Activated CD4-positive, alpha-beta T cell treated with anti-CD3 and anti-CD28 coated beads, Interleukin-10, Interleukin-2, amounts not matched to agents 100 ng/mL and 50 ng/mL, durations not matched to agents 16 hours and 8 hours (primary cell): ENCODE results near the gene APOBEC3B.
"Not testable (repeated sequence)": the region's sequence is repeated elsewhere in the genome, so short reads cannot be mapped to it uniquely, and the experiment has no call there.

Experiments used
- DNase-seq: peaks from one replicate; pipeline ENCODE4 v3.0.0-alpha.2; 2020

APOBEC3B gene

DNA sequence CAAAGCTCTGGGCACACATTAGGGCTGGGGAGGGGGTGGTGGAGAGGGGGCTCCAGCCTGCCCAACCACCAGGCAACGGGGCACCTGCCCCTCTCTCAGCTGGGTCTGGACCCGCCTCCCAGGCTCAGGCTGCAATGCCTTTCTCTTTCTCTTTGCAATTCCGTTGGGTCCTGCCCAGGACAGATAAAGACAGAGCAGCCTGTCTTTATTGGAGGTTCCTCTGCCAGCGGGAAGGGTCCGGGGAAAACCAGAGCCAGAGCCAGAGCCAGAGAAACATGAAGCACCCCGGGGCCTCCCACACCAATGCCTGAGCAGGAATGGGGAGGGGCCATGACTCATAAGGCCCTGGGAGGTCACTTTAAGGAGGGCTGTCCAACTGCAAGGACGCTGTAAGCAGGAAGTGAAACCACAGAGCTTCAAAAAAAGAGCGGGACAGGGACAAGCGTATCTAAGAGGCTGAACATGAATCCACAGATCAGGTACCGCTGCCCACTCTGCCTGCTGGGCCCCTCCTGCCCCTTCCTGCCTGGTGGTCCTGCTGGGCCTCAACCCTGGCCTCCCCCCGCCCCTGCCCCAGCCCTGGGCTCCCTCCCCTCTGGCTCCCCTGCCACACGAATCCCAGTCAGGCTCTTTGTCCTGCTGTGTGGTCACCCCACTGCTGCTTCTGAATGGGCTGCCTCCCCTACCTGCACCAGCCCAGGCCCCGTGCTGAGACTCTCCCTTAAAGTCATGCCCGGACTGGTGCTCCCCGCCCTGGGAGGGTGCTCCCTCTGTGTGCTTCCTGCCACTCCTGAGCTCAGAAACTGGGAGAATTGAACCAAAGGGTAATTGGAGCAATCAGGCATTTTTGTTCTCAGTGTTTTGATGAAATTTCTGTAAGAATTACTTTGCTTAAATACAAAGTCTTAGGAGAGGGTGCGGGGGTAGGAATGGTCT lies at the start of gene APOBEC3B:
Gene APOBEC3B, plus strand, starts transcription at position 356 of the 936 bp plus-strand sequence. Its CDS starts 107 bp downstream, at position 463.
- peak; percentile 76 for DNase-seq

- DNase-seq = no peak
Observed at GRCh38 chr22:38935023-38935422, 47.1 kb upstream of the APOBEC3B start.

DNA sequence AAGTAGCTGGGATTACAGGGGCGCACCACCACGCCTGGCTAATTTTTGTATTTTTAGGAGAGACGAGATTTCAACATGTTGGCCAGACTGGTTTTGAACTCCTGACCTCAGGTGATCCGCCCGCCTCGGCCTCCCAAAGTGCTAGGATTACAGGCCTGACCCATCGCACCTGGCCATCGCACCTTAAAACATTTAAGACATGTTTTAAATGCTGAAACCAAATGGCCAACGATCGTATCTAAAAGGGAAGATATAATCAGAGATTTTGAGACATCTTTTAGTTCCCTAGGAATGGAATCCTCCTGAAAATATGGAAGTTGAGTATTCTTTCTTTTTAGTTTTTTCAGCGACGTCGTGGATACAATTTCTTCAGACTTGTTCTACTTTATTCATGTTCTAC lies 46.5 kb upstream of the APOBEC3B start:
- DNase-seq = no peak

DNA sequence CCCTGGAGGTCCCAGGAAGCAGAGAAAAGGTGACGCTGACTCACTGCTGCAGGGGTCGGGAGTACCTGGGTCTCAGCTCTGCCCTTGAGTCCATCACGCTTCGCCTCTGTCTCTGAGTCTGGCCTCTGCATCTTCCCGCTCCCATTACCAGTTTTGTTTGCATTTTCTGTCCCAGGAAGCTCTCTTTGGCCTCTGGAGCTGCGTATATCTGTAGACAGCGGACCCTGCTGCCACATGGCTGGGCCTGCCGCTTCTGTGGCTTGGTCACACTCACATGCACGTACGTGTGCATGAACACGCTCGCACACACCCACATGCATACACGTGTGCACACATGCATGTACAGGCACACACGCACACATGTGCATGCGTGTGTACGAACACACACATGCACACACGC lies 45.6 kb upstream of the APOBEC3B start:
- no peak for DNase-seq

DNA sequence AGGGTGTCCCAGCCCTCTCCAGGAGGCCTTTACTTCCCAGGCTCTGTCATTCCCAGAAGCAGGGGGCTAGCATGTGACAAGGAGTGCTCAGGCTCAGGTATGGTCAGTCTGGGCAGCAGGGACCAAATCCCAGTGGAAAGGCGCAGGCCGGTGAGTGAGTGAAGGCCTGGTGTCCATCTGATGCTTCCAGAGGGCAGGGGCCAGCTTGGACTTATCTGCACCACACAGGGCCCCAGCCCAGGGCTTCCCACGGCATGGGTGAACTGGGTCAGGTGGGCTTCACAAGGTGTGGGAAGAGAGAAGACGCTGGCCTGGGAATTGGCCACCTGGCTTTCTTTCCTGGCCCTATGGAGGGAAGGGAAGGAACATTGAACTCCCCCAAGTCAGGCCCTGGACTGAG lies 45.1 kb upstream of the APOBEC3B start:
- DNase-seq = no peak

- no peak for DNase-seq
Observed at GRCh38 chr22:38937541-38937940, 44.6 kb upstream of the APOBEC3B start.

GRCh38 chr22:38938221-38938620 lies 43.9 kb upstream of the APOBEC3B start:
- DNase-seq = no peak

DNA sequence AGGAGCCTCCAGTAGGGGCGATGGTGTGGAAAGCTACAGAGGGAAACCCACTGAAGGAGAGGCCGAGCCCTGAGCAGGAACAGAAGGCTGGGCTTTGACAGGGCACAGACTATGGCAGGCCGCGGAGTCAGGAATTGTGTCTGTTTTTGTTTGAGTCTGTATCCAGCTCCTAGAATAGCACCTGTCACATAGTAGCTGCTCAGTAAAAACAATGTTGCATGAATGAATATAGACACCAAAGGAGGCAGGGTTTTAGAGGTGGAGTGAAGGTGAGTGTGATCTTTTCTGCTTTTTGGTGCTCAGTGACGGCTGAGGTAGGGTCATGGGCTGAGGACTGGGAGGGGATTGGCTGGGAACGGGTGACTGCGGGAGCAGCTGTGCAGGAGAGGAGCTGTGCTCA lies 43.2 kb upstream of the APOBEC3B start:
- DNase-seq = no peak

- DNase-seq = peak; percentile 57
Observed at GRCh38 chr22:38940811-38941384, 41.2 kb upstream of the APOBEC3B start.

DNA sequence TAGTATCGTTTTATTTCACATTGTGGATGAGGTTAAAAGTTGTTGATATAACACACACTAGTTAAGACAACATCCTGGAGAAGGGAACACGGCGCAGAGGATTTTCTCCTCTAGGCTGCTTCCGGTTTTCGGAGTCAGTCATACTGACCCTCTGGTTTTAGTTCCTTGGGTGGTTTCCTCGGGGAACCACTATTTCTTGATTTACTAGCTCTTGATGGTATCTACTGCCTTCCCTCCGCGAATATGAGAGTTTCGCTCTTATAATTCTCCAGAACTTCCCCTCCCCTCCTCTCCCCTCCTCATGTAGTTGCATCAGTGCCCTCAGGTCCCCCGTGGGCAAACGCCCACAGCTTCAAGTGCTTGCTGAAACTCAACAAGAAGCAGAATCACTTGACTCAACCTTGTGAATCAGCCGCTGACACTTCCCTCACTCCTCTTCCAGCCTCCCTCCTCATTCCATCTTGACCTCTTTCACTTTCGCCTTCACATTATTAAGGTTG lies 40.6 kb upstream of the APOBEC3B start:
- DNase-seq = peak; percentile 86

DNA sequence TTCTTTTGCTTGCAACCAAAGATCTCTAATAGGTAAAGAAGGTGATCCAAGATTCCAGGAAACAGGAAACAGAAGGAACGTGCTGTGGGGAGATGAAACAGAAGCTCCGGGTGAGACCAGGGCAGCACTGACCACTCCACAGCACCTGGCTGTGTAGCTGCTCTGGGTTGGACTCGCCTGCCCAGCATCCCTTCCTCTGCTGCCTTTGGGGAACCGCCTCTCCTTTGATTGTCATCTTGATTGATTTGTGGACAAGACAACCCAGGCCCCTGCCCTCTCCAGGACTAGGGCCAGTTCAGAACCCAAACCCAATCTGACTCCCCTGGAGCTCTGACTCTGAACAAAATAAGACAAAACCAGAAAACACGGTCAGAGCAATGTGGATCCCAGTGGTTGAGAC lies 39.4 kb upstream of the APOBEC3B start:
- DNase-seq = no peak

- DNase-seq = no peak
Observed at GRCh38 chr22:38943201-38943600, 38.9 kb upstream of the APOBEC3B start.

GRCh38 chr22:38943882-38944281 lies 38.3 kb upstream of the APOBEC3B start:
- DNase-seq = no peak

DNA sequence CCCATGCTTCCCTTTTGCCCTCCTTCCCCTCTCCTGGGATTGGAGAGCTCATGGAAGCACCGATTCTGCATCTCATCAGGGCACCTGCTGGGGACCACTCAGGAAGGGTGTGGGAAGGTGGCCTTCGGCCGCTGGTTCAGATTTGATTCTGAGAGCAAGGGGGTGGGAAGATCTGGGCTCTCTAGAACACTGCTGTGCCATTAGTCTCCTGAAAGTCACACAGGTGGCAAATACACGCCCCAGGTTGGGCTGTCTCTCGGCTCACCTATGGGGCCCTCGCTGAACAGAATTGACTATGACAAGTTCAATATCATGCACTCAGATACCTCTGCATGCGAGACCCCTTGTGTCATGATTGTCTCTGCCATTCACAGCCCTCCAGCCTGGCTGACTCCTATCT lies 37.5 kb upstream of the APOBEC3B start:
- no peak for DNase-seq

- DNase-seq = not testable (repeated sequence)
Observed at GRCh38 chr22:38945706-38946338, 36.3 kb upstream of the APOBEC3B start.

GRCh38 chr22:38946771-38947170 lies 35.4 kb upstream of the APOBEC3B start:
- no peak for DNase-seq

DNA sequence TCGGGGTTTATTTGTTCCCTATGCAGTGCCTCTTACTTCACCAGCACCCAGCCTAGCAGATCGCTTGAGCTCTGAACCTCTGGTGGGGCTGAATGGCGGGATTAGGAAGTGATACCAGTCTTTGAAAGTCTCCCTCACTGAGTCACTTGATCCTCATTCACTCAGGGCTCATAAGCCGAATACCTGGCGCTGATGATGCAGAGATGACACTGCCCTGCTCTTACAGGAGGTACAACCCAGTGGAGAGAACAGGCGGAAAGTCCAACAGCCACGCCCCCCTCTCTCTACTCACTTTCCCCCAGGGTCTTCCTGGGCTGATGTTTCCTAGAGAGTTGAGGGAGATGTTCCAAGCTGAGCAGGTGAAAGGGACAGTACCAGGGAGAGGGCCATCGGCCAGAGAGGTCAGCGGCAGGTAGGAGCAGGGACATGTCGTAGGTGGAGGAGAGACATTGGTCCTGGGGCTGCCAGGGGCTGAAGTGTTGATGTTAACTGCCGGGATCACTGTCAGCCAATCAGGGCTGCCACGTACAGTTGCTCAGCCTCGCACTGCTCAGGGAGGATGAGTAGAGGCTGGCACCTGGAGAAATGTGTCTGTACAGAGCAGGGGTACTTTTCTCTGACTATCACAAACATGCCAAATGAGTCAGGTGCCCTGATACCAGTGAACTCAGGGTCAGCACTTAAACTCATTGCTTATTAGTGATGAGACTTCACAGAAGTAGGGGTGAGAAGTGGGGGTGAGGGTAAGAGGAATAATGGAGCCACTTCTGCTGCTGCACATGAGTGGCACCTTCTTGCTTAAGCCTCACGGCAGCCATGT lies 34.6 kb upstream of the APOBEC3B start:
- no peak for DNase-seq

DNA sequence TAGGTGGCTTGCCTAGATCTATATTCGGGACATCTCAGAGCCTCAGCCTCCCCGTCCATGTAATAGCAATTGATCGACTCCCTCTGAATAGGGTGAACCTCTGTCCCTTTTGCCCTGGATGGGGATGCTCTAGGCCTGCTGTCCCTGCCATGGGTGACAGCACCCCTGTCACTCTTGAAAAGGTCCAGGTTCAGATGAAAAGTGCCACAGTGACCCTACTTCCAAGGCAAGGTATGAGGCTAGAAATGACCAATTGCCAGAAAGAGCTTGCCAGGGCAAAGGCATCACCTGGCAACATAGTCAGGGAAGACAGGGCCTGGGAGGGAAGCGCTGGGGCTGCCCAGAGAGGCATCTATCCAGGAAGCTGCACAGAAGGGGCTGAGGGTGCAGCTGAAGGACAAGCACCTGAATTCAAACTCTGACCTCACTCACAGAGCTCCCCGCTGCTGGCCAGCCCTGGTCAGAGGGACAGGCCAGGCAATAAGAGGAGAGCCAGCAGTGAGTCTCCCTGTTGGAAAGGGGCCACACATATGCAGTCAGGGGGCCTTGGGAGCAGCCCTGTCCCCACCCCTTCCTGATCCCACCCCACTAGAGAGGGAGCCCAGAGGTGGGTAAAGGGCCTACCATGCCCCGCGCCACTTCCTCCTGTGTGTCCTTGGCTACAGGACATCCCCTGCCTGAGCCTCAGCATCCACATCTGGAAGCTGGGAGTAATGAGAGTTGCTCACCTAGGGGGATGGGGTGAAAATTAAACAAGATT lies 33.8 kb upstream of the APOBEC3B start:
- DNase-seq = no peak

DNA sequence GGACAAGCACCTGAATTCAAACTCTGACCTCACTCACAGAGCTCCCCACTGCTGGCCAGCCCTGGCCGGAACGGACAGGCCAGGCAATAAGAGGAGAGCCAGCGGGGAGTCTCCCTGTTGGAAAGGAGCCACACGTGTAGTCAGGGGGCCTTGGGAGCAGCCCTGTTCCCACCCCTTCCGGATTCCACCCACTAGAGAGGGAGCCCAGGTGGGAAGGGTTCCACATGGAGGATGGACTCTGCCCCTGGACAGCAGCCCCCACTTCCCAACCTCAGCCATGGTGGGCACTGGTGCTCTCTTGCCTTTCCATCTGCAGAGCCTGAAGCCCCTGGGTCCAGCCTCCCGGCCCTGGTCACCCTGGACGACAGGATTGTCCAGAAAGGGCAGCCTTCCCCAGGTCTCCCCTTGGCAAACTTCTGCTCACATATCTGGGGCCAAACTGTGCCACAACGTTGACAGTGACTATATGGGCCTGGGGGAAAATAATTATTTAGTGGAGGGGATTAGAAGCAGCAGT lies 32.2 kb upstream of the APOBEC3B start:
- DNase-seq = no peak

DNA sequence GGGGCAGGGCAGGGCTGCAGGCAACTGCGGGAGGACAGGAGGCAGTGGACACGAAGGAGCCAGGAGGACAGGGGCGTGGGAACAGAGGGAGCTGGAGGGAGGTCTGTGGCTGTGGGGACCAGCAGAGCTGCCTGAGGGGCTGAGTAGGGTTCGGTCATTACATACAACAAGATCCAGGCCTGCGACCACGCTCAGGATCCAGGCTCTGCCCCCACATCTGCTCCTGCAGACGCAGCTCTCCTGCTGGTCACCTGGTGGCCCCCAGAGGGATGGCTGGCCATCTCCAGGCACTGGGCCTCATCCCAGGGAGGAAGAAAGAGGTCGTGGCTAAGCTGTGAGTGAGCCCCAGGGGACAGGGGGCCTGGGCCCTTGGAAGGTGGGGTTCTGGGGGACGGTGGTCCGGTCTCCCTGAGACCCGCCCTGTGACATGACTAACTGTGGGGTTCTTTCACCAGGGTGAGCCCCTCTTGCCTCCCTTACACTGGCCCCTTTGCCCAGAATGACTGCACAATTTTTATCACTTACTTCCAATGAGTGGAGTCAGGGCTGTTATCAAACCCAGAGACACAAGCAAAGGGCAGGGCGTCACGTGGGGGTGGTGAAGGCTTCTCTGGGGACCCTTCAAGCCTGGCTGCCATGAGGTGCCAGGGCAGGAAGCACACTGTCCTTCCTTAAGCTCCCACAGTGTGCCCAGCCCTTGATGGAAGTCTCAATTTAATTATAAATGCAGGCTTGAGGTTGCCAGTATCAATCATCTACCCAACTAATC lies 31.4 kb upstream of the APOBEC3B start:
- DNase-seq = no peak

GRCh38 chr22:38951734-38952133 lies 30.4 kb upstream of the APOBEC3B start:
- no peak for DNase-seq
